ENCODE measurements around the gene CD28. TPM values are rescaled to one million over a fixed set of nuclear protein-coding genes. Genes with fewer than 3 reads are reported as not detected.

Gene CD28
- polyA plus RNA-seq (ENCODE audit: insufficient read length in 12 of 12) = 1 to 10 TPM in 11 of 12 donors, not detected in 1; 2.8 to 7.3 (median 3.8) TPM
- long read RNA-seq, donor 1 = 0 reads
- long read RNA-seq, donor 2, full-length matches to known transcripts = 1 of 1 reads
- long read RNA-seq, donor 2, partial matches to known transcripts = 0 of 1 reads
- long read RNA-seq, donor 2, other reads (novel, unspliced or antisense) = 0 of 1 reads
- long read RNA-seq, donor 3 = 0 reads
- long read RNA-seq, donor 4, full-length matches to known transcripts = 1 of 1 reads
- long read RNA-seq, donor 4, partial matches to known transcripts = 0 of 1 reads
- long read RNA-seq, donor 4, other reads (novel, unspliced or antisense) = 0 of 1 reads
- long read RNA-seq, donor 5, full-length matches to known transcripts = 3 of 10 reads
- long read RNA-seq, donor 5, partial matches to known transcripts = 0 of 10 reads
- long read RNA-seq, donor 5, other reads (novel, unspliced or antisense) = 7 of 10 reads
- long read RNA-seq, donor 6 = 0 reads
- long read RNA-seq, donor 7 = 0 reads
- long read RNA-seq, donor 8, full-length matches to known transcripts = 2 of 2 reads
- long read RNA-seq, donor 8, partial matches to known transcripts = 0 of 2 reads
- long read RNA-seq, donor 8, other reads (novel, unspliced or antisense) = 0 of 2 reads
- long read RNA-seq, donor 9, full-length matches to known transcripts = 3 of 3 reads
- long read RNA-seq, donor 9, partial matches to known transcripts = 0 of 3 reads
- long read RNA-seq, donor 9, other reads (novel, unspliced or antisense) = 0 of 3 reads
- long read RNA-seq, donor 10 = 0 reads
- long read RNA-seq, donor 11, full-length matches to known transcripts = 1 of 1 reads
- long read RNA-seq, donor 11, partial matches to known transcripts = 0 of 1 reads
- long read RNA-seq, donor 11, other reads (novel, unspliced or antisense) = 0 of 1 reads

DNA sequence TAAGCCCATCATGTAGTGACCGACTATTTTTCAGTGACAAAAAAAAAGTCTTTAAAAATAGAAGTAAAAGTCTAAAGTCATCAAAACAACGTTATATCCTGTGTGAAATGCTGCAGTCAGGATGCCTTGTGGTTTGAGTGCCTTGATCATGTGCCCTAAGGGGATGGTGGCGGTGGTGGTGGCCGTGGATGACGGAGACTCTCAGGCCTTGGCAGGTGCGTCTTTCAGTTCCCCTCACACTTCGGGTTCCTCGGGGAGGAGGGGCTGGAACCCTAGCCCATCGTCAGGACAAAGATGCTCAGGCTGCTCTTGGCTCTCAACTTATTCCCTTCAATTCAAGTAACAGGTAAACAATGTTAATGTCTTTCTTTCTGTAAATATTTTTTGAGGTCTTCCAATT, at the start of gene CD28:
Gene CD28 (plus strand): TSS at position 237 of the 400 bp plus-strand sequence. CDS start 58 bp downstream, at position 295.
- no peak for DNase-seq

DNA sequence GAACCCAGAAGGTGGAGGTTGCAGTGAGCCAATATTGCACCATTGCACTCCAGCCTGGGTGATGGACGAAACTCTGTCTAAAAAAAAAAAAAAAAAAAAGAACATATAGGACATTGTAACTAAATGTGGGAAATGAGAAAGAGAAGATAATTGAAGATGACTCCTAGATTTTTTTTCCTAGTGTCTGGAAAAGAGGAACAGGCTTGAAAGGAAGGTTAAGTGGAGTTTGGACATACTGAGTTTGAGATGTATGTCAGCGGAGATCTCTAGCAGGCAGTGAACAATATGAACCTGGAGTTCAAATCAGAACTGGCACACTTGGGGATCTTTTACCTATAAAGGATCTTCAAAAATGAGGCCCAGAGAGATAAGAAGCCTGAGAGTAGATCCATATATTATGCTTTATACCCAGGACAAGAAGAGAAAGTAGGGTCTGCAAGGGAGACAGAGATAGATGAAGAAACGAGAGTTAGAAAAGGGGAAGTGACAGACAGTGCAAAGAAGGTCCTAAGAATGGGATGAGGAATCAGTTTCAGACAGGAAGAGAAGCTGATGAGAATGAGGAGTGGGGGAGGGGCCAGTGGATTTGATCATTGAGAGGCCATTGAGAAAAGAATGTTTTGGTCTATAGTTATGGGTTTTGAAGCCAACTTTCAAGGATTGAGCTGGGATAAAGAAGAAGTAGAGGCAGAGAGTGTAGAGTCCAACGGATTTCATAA, 46.9 kb upstream of the CD28 start:
- no peak for DNase-seq

DNA sequence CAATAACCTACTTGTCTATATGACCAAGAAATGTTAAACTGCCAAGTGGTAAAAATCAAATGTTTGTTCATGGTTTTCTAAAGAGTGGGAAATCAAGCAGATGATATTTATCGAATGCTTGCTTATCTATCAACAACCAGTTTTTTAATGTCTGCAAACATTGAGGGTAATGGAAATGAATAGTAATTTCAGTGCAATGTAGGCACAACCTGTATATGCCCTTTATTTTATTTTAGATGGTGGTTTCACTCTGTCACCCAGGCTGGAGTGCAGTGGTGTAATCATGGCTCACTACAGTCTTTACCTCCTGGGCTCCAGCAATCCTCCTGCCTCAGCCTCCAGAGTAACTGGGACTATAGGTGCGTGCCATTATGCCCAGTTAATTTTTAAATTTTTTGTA, 46.0 kb upstream of the CD28 start:
- DNase-seq = no peak

DNA sequence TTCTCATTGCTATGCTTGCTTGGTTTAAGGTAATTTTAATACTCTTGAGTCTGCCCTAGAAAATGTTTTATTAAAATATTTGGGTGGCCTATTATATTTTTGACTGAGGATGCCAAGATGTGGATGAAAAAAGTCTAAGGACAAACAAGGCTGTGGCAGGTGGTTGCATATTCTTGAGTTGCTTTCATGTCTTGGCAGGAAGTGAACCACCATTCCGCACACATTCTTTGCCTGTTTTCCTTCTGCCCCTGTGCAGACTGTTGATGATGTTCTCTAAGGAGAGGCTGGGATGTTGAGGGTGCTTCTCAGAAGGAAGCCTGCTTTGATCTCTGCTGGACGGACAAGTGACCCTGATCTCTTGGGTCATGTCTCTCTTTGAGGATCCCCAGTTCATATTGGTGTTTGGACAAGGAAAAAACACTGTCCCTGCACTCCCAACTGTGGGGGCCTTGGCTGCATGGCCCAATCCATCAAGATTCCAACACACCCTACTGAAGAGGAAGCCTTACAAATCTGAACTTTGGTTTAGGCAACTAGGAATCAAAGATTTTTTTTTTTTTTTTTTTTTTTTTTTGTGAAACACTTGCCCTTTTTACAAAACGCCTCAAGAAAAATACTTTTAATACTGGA, 45.0 kb upstream of the CD28 start:
- no peak for DNase-seq

DNA sequence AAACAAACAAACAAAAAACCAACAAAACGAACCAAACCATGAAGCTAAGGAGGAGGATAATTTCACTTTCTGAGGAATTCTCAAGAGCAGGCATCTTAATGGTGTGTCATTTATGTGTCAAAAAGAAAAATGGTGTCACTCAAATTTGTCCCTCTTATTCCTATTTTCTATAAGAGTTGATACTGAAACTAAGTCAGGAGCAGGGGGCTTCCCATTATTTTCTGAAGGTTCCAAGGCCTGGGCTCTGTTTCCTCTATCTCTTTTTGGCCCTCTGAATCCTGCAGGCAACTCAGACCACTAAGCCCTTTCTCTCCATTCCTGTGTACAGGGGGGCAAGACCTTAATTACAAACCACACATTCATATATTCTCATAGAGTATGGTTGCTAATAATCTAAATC, 44.0 kb upstream of the CD28 start:
- no peak for DNase-seq

DNA sequence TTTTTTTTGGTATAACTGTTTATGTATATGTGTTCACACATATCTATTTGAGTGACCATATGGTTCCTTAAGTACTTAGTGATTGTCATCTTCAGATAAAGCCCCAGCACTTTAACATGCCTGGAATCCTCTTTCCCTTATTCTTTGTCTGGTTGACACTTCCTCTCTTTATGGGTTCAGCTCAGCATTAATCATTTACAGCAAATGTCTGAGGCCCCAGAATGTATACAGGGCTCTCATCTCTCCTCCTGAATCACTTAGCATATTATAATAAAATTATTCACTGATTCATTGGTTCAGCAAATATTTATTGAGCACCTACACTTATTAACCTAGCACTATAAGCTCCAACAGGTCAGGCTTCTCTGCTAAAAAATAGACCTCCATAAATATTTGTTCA, 43.5 kb upstream of the CD28 start:
- no peak for DNase-seq

DNA sequence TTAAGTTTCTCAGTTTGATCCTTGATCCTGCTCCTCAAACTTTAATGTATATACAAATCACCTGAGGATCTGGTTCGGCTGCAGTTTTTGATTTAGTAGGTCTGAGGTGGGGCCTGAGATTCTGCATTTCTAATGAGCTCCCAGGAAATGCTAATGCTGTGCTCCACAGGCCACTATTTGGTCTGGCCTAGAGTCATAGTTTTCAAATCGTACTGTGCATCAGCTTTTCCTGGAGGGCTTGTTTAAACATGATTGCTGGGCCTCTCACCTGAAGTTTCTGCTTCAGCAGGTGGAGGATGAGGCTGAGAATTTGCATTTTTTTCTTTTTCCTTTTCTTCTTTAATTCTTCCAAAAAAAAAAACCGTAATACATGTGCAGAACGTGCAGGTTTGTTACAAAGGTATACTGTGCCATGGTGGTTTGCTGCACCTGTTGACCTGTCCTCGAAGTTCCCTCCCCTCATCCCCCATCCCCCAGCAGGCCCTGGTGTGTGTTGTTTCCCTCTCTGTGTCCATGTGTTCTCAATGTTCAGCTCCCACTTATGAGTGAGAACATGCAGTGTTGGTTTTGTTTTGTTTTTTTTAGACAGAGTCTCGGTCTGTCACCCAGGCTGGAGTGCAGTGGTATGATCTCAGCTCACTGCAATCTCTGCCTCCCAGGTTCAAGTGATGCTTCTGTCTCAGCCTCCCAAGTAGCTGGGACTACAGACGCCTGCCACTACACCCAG, 42.2 kb upstream of the CD28 start:
- DNase-seq = no peak

DNA sequence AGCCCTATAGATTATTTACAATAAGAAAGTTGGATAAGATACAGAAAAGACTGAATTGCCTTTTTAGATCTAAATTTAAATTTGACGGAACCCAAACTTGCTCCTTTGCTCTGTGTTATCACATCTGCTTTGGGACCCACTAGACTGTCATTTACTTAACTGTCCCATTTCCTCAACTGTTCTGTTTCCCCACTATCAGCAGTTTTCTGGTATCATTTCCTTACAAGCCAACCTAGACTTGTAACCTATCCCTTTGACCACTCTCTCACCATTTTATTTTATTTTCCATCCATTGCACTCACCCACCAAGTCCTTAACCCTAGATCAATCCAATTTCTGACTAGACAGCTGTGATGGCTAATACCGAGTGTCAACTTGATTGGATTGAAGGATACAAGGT, 38.6 kb upstream of the CD28 start:
- no peak for DNase-seq

DNA sequence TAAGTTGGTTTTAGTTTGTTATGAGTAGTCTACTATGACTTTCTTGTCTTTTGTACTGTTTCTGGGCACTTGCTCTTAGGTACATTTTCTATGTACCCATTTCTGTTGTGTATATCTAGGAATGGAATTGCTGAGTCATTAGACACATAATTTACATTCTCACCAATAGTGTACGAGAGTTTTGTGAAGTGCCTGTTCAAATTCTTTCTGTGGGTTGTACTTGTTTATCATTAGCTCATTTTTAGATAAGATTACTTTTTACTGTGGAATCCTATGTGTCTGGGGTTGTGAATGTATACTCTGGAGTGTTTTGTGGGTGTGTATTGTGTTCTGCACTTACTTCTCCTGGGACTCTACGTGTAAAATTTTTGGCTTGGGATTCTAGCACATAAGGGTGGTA, 36.6 kb upstream of the CD28 start:
- no peak for DNase-seq

DNA sequence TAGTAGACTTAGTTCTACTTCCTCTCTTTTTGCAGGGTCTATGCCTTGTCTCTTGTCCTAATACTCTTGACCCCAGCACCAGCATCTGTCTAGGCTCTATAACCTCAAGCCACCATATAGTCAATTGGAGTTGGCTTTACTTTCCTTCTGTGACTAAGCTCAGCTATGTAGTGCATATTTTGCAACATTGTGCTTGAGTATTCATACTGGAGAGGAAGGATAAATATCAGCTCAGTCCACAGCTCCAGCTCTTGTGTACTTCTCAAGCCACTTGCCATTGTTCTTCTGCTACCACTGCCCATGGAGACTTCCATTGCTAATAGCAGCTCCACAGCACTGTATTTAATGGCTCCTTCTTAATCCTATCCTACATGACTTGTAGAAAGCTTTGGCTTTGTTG, 35.5 kb upstream of the CD28 start:
- no peak for DNase-seq

DNA sequence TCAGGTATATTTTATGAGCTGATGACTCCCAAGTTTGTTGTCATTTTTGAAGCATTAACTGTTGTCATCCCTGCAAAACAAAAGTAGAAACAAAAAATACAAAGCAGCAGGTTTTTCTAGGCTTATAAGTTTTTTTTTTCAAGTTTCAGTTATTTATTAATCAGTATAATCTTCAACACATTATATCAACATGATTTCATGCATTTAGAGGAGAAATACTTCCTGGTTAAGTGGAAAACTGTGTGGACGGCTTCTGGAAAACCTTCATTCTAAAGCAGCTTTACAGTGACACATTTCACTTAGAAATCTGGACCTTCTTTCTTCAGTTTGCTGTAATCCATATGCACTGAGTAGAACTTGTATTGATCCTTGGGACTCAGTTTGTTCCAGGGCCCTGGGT, 34.6 kb upstream of the CD28 start:
- DNase-seq = no peak

DNA sequence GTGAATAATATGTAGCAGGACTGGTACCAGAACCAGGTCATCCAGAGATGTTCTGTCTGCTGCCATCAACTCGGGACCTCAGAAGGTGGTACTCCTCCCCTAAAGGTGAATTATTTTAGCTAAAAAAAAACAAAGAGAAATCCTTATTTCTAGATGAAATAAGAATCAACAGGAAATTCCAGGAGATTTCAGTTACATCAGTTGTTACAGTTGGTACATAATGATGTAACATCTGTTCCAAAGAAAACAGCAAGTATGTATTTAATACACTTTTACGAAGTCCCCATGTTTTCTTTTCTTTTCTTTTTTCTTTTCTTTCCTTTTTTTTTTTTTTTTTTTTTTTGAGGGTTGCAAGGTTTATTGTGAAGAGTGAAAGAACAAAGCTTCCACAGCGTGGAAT, 33.6 kb upstream of the CD28 start:
- DNase-seq = no peak

DNA sequence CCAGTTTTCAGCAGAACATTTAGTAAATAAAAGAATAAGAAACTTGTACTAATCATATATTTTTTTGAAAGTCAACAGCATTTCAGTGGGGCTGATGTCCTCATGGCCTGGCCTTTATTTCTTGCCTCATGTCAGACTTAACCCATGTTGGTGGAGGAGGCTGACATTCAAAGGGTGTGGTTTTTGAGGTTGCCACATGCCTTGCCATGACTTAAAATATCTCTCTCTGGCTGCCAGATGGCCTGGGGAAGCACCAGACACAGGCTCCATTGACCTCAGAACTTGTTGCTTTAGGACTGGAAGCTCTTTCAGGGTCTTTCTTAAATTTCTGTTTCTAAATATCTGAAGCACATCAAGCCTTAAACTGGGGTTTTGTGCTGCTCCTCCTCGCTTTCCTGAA, 32.5 kb upstream of the CD28 start:
- no peak for DNase-seq

DNA sequence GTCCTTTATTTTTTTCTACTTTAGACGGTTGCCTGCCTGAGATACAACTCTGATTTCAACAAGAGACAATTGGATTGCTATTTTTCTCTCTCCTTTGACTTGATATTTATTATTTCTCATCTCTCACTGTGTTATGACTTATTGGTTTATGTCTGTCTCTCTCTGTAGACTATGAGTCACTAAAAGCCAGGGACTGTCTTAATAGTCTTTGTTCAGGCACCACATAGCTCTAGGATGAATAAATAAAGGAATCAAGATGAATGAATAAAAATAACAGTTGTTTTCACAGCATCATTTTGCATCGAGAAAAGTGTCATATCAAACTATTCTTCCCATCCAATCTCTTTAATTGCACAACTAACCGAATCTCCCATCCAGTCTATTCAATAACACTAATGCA, 31.4 kb upstream of the CD28 start:
- DNase-seq = no peak

DNA sequence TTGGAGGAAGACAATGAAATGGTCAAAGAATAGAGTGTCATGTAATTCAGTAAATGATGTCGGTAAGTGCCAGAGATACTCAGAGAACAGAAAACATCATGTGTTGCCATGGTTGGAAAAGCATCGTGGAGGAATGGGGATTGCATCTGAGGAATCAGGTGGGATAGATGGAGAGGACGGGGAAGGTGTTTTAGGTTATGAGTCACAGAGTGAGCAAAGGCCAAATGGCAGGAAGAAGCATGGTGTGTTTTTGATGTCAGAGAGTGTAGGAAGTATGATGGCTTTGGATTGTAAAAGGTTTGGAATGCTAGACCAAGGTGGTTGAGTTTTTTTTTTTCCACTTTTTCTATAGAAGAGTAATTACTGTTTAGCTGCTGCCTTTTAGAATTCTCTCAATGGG, 27.5 kb upstream of the CD28 start:
- DNase-seq = no peak

DNA sequence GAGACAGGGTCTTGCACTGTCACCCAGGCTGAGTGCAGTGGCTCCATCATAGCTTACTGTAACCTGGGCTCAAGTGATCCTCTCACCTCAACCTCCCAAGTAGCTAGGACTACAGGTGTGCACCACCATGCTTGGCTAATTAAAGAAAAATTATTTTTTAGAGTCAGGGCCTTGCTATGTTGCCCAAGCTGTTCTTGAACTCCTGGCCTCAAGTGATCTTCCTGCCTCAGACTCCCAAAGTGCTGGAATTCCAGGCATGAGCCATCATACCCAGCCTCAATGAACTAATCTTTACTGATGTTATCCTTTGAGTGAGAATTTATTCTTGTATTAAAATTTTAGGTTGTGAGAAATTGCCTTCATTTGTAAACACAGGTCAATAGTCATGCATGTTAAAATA, 27.0 kb upstream of the CD28 start:
- DNase-seq = no peak

DNA sequence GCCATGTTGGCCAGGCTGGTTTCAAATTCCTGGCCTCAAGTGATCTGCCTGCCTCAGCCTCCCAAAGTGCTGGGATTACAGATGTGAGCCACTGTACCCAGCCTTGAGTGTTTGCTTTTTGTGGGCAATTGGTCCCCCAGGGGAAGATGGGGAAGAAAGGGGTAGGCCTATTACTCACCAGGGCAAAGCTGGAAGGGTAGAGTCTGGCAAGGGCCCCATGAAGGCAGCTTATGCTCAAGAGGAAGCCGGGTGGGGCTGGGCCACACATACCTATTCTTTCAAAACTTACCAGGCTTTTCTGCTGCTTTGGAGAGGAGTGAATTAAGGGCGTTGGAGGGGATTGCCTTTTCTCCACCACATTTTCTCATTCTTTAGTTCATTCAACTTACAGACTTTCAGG, 24.5 kb upstream of the CD28 start:
- DNase-seq = no peak

DNA sequence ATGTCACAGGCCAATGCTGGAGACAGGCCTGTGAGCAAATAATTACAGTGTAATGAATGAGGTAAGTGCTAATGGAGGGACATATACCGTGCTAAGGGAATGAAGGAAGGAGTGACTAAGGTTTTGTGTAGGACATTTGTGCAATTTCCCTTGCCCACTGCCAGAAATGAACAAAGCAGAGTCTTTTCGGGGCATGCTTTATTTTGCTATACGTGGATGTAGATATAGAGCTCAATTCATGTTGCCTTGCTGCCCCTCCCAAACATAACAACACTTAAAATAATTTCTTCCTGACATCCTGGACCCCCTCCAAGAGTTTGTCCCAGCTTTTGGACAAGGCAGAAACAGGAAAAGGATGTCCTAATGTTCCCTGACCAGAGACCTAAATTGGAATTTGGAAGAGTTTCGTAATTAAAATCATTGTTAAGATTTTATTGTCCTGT, 23.7 kb upstream of the CD28 start:
- DNase-seq = peak; percentile 55

DNA sequence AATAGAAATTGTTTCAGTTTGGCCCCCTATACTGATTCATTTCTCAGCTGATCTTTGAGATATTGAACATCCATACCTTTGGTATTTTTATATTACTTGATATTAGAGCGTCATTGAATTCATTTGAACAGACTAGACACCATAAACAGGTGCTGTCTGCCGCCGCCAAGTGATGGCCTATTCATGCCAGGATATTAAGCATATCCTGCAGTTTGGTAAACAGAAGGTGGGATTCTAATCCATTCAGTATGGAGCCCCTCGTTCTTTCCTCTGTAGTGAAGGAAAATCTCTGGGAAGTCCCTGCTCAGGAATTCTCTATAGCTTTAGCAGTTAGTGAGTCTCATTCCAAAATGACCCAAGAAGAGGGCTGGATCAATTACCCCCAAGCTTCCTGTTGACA, 23.0 kb upstream of the CD28 start:
- no peak for DNase-seq

DNA sequence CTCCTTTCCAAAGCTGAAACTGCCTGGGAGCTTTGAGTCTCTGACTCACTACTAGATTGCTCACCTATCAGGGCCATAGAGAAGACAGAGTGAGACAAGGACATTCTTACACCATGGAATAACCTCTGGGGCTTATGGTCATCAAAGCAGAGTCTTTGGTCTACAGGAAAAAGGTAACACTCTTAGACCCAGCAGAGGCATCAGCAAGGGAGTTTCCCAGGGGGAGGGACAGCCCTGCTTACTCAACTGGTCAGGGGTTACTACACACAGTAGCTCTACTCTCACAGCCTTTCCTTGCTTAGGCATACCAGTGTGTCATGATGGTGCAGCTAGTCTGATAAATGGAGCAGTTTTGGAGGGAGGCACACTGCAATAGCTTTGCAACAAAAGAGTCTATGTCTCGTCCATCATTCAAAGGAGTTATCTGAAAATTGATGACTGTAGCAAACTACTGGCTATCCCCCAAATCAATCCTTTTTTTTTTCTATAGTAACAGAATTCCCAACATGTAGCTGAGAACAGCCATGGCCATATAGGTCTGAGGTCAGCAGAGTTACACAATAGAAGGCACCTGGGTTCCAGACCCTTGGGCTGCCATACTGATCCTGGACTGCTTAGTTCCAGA, 22.4 kb upstream of the CD28 start:
- no peak for DNase-seq
